Stimulated activated CD4-positive, alpha-beta T cell treated with anti-CD3 and anti-CD28 coated beads, TNF-alpha, amount 100 ng/mL, for 1 hour (primary cell): Measurements from ENCODE around the gene GATAD2B.
"Not testable (repeated sequence)": the region's sequence is repeated elsewhere in the genome, so short reads cannot be mapped to it uniquely, and the experiment has no call there.

Experiments used
- DNase-seq, 3 donors: peaks; one replicate each; pipeline ENCODE4 v3.0.0-alpha.2; 2020; ENCODE audit warnings: low read depth in 3 of 3, low spot score in 1 of 3

GATAD2B gene

DNA sequence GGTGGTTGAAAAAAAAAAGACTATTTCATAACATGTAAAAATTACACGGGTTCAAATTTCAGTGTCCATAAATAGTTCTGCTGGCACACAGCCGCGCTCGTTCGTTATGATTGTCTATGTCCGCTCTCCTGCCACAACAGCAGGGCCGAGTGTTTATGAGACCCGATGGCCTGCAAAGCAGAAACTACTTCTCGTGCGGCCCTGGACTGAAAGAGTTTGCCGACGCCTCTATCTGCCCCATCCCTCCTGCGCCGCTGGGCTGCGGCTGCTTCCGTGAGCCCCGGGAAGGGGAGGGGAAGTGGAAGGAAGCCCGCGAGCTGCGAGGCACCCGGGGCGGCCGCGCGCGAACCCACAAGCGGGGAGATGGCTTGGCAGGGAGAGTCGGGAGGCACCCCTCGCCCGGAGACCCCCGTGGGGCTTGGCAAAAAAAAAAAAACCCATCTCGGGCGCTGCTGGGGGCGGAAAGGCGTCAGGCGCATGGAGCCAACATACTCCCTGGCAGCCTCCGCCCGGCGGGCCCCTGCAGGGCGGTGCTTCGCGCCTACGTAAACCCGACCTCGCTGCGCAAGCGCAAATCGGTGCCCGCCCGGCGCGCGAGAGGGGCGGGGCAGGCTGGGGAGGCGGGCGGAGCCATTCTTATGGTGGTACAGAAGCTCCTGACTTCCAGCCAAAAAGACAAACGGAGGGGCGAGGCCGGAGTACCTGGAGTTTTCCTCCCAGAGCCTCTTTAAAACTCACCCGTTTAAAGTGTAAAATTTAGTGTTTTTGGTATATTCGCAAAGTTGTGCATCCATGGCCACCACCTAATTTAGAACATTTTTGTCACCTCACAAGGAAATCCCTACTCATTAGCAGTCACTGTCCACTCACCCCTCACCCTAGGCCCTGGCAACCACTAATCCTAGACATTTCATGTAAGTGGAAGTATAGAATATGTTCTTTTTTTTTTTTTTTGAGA is 139.3 kb downstream of the GATAD2B start:
- DNase-seq: peak; percentile 77 to 87 (median 87)

DNA sequence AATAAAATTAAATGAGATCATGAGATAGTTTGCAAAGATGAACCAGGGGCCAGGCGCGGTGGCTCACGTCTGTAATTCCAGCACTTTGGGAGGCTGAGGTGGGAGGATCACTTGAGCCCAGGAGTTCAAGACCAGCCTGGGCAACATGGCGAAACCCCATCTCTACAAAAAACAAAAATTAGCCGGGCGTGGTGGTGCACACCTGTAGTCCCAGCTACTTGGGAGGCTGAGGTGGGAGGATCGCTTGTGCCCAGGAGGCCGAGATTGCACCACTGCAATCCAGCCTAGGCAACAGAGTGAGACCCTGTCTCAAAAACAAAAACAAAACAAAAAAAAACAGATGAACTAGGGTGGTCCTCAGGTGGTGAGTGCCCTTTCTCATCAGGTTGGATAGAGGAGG is 140.1 kb downstream of the GATAD2B start:
- DNase-seq: not testable (repeated sequence)

DNA sequence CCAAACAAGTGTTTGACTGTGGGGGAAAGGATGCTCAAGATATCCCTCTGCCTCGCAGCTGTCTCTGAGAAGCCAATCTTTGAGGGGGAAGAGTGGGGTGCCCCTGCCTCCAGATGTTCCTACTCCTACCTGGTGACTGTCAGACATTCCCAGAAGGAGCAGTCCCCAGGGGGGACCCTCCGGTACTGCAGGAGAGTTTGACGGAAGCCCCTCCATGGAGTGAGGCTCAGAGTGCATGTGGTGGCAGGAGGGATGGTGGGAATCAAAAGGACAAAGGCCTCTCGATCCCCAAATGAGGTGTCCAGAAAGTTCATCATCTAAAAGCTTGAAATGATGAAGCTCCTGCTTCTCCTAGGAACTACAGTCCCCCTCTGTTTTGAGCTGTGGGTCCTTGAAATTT is 142.2 kb downstream of the GATAD2B start:
- no peak for DNase-seq

DNA sequence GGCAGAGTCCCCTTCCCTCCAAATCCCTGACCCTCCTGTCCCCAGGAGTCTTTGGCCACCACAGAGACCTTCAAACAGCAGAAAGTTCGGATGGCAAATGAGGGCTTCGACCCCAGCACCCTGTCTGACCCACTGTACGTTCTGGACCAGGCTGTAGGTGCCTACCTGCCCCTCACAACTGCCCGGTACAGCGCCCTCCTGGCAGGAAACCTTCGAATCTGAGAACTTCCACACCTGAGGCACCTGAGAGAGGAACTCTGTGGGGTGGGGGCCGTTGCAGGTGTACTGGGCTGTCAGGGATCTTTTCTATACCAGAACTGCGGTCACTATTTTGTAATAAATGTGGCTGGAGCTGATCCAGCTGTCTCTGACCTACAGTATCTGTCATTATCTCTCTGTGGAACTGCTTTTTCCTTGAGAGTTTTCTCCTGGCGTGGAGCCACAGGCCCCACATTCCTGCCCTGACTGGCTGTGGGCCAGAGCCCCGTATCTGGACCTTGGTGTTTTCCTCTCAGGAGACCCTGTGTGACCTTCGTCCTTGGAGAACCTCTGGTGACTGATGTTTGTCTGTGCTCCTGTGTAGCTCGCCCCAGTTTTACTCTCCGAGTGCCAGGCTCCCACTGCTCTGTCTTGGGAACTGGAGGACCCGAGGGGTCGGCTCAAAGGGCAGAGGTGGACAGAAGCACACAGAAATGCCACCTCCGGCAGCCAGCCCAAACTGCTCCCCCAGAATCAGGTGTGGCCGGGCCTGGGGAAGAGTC is 142.8 kb downstream of the GATAD2B start:
- no peak for DNase-seq

DNA sequence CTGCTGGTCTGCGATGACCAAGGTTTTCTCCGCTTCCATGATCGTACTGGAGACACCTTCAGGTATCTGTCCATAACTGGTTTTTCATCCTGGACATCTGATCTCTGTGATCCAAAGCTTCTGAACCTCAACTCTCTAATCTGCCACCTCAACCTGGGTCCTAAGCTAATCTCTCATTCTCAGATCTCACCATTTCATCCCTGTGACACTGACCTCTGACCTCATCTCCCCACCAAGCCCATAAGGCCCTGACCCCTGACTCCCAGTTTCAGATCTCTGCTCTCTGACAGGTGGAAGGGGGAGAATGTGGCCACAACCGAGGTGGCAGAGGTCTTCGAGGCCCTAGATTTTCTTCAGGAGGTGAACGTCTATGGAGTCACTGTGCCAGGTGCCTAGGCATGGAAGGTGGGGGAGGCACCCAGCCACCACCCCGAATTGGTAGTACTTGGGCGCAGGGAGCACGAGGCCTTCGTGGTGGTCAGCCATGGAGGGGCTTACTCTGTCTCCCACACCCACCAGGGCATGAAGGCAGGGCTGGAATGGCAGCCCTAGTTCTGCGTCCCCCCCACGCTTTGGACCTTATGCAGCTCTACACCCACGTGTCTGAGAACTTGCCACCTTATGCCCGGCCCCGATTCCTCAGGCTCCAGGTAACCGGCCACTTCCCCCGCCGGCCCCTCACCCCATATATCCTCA is 143.8 kb downstream of the GATAD2B start:
- DNase-seq: no peak

DNA sequence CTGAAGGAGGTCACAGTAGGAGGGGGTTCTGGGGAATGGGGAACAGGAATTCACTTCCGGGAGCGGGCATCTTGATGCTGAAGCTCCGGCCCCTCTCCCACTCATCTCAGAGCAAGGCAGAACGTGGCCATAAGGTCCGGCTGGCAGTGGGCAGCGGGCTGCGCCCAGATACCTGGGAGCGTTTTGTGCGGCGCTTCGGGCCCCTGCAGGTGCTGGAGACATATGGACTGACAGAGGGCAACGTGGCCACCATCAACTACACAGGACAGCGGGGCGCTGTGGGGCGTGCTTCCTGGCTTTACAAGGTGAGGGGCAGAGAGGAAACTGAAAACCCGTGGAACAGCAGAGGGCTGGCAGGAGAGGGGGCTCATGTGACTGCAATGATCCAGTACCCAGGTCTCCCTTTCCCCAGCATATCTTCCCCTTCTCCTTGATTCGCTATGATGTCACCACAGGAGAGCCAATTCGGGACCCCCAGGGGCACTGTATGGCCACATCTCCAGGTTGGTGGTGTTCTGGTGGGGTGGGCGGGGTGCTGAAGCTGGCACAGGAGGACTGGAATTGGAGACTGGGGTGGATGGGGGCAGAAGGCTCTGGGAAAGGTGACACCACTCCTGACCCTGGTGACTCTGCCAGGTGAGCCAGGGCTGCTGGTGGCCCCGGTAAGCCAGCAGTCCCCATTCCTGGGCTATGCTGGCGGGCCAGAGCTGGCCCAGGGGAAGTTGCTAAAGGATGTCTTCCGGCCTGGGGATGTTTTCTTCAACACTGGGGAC is 144.5 kb downstream of the GATAD2B start:
- no peak for DNase-seq

DNA sequence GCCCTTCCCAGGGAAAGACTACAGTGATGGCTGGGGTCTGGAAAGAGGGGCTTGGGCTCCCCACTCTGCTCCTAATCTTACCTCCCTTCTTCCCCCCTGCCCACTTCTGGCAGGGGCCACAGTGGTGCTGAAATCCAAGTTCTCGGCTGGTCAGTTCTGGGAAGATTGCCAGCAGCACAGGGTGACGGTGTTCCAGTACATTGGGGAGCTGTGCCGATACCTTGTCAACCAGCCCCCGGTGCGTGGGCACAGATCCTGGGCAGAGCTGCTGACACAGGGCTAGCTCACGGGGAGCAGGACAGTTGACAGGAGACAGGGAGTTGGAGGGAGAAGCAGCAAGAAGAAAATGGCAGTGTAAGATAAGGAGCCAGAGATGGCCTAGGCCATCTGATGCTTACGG is 145.1 kb downstream of the GATAD2B start:
- no peak for DNase-seq

DNA sequence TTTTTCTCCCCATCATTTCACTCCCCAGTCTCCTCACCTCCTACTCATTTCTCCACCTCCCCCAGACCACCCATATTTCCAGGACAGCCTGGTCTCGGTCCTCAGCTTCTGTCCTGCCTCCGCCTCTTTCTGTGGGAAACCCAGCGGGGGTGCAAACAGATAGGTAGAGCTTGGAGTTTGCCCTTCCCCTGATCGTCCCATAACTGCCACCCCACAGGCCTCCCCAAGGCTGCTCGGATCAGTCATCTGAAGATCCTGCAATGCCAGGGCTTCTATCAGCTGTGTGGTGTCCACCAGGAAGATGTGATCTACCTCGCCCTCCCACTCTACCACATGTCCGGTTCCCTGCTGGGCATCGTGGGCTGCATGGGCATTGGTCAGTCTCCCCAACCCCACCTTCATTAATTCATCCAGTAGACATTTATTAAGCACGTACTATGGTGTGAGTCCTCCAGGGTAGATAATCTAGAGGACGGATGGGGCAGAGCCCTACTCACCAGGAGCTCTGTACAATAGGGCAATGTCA is 145.9 kb downstream of the GATAD2B start:
- no peak for DNase-seq

DNA sequence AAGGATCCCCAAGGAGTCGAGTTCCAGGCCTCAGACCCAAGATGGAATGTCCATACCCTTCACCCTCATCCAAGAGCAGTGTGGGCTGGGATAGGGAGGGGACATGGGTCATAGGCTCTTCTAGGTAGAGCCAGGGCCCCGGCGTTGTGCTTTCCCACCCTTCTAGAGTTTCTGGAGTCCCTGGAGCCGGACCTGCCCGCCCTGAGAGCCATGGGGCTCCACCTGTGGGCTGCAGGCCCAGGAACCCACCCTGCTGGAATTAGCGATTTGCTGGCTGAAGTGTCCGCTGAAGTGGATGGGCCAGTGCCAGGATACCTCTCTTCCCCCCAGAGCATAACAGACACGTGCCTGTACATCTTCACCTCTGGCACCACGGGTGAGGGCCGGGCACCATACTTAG is 146.4 kb downstream of the GATAD2B start:
- DNase-seq: no peak

DNA sequence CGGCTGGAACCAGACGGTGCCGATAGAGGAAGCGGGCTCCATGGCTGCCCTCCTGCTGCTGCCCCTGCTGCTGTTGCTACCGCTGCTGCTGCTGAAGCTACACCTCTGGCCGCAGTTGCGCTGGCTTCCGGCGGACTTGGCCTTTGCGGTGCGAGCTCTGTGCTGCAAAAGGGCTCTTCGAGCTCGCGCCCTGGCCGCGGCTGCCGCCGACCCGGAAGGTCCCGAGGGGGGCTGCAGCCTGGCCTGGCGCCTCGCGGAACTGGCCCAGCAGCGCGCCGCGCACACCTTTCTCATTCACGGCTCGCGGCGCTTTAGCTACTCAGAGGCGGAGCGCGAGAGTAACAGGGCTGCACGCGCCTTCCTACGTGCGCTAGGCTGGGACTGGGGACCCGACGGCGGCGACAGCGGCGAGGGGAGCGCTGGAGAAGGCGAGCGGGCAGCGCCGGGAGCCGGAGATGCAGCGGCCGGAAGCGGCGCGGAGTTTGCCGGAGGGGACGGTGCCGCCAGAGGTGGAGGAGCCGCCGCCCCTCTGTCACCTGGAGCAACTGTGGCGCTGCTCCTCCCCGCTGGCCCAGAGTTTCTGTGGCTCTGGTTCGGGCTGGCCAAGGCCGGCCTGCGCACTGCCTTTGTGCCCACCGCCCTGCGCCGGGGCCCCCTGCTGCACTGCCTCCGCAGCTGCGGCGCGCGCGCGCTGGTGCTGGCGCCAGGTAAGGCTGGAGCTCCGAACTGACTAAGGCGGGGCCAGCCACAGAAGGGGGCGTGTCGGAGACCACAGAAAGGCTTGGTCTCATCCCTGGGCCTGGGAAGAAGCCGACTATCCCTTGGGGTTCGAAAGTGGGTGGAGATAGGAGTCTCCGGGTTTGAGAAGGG is 147.1 kb downstream of the GATAD2B start:
- peak; percentile 7 to 41 (median 21) for DNase-seq

DNA sequence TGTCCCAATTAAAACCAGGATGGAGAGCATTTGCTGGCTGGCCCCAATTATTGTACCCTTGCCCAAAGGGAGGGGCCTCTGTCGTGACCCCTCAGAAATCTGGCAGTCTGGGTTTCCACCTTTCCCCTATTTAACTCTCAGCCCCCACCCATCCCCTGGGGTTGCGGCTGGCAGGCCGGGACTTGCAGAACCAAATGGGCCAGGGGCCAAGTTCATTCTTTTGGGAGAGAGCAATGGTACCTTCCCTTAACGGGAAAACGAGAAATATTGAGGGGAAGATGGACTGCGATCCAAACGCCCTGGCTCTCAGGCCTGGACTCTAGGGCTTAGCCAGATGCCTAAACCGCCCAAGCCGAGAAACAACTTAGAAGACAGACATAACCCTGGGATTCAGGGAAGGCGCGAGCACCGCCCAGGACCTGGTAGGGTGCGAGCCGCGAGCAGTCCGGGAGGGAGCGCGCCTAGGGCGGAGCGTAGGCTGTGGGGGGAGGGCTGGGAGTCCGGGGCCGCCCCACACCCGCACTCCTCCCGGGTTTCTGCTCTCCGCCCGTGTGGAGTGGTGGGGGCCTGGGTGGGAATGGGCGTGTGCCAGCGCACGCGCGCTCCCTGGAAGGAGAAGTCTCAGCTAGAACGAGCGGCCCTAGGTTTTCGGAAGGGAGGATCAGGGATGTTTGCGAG is 147.9 kb downstream of the GATAD2B start, which contains the start of gene SLC27A3:
SLC27A3 (plus strand) TSS at position 628 of the 678 bp plus-strand sequence. CDS start 91 bp downstream, outside the sequence.
- DNase-seq: no peak

DNA sequence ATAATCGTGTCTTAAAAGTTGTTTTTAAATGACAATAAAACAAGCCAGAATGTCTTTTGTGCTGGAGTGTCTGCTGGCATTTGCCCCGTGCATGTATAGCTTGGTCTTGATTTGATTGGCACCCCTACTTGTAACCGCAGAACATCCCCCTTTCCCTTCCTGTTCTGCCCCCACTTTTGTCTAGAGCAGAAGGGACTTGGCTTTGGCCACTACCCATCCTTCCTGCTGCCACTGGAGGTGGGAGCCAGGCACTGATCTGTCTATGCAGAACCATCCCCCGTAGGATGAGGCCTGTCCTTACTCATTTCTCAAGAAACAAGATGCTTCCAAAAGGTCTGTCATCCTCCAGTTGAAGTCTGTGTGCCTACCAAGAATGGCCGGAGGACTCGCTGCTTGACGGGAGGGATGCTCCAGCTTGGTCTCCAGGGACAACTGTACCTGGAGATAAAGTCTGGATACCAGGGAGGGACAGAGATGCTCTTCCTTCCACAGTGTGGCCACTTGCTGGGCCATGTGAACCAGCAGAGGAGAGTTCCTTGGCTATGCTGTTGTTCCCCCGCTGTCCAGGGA is 148.7 kb downstream of the GATAD2B start:
- no peak for DNase-seq

DNA sequence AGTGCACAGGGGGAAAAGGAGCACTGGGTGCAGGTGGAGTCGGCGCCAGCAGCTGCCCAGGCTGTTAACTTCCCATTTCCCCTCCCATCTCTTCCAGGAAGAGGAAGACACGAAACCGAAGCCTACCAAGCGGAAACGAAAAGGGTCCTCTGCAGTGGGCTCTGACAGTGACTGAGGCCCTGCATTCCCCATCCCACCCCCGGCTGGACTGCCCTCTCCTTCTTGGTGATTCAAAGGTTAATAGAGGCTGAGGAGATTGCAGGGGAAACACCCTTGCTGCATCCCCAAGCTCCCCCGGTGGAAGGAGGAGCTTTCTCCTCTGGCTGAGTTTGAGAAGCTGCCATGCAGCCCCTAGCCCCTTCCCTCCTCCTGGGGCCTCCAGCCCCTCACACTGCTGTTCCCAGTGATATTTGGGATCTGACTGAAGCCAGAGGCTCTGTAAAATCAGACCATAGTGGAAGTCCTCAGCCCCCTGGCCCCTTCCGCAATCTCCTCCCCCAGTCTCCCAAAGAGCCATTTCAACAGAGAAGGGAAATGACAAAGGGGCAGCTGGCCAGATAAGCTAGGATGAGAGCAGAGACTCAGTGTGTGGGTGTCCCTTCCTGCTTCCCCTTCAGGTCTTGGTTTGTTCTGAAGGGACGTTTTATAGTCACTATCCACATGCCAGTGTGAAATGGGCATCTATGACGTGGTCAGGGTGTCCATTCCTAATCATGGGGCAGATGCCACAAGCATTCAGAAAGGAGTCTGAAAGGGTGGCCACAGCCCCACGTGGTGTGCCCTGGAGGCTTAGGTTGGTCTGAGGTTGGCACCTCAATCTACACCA is 149.5 kb downstream of the GATAD2B start:
- no peak for DNase-seq

DNA sequence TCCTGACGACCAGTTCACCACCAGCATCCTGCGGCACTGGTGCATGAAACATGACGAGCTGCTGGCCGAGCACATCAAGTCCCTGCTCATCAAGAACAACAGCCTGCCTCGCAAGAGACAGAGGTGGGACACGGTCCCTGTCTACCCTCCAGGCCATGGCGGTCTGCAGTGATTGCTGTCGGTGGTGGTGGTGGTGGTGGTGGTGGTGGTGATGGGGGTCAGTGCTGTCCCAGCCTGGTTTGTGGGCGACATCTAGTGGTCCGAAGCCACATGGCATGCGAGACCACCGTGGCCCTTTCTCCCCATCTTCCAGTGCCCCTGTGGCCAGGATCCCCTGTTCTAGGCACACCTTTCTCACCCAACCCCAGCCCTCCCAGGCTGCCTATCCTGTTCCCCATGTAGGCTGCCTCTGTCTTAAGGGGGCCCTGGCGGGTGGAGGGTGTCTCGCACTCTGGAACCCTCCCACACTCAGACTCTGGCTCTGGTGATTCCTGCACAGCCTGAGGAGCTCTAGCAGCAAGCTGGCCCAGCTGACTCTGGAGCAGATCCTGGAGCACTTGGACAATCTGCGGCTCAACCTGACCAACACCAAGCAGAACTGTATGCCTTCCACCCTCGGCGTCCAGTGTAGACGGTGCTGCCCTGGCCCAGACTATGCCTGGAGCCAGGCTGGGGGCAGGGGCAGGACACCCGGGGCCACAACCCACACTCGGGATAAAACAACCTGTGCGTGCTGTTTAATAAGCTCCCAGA is 150.8 kb downstream of the GATAD2B start:
- no peak for DNase-seq

DNA sequence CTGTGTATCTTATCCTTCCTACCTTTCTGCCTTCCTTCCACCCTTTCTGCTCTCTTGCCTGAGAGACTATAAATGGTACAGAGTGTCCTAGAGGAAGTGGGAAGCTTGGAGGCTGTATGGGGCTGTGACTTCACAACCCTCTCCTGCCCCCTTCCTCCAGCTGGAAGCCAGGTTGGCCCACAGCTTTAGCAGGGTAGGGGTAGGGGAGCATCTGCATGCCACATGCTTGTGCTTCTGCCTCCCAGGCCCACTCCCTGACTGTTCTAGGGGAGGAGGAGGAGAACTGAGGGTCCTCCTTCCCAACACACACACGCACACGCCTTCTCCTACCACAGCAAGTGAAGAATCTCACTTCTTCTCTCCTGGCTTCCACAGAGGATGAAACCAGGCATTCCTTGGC is 151.5 kb downstream of the GATAD2B start:
- DNase-seq: no peak

DNA sequence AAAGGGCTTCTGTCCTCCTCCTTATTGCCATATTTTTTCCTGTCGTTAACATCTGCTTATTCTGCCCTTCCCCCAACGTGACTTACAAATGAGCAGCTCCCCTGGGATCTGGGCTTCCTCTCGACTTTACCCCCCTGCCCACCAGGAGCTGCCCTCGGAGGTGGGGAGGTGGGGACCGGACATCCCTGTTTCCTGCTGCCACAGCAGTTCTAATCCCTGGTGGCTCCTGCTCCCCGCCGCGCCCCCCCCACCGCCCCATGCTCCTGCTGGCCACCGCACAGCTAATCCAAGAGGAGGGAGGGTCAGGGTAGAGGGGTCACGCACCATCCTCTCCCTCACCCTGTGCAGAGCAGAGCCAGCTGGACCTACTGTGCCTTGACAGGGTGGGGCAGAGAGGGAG is 152.0 kb downstream of the GATAD2B start:
- DNase-seq: no peak

DNA sequence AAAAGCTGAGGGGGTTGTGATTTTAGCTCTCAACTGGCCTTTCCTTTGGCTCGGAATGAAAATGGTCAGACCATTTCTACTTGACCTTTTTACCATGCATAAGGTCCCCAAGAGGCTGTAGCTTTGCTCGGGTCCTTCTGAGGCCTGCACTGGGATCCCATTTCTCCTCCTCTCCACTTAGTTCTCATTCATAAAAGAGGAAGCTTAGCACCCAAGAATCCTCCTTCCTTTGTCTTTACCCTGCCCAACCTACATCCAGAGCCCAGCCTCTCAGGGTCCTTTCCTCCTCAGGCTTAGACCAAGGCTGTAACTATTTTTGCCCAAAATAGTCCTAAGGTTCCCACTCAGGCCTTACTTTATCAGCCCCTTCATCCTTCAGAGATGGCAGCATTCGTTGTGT is 153.6 kb downstream of the GATAD2B start:
- DNase-seq: no peak
